Psoas muscle (tissue), 8 donors: ENCODE measurements around the gene RGS17. TPM values are rescaled to one million over a fixed set of nuclear protein-coding genes. Genes with fewer than 3 reads are reported as not detected.

Experiments used
- ATAC-seq, 4 donors: fragments of 200-7000 bp; cut with Tn5 transposase; one replicate each; pipeline ENCODE4 v1.9.1; 2020; ENCODE audit warnings: moderate library complexity in 3 of 4, mild to moderate bottlenecking in 2 of 4
- DNase-seq, 2 donors: peaks; one replicate each; pipeline ENCODE4 v3.0.0-alpha.2; 2020
- H3K27ac ChIP-seq: fragments of 200-600 bp; one replicate; pipeline ENCODE4 v1.8.0; 2022
- H3K27me3 ChIP-seq, 3 donors: fragments of 200-600 bp in 1 of 3; one replicate each; pipeline versions ENCODE4 v1.6.1 to v1.8.0; 2013 to 2022; ENCODE audit warnings: low read length in 2 of 3, mild to moderate bottlenecking in 2 of 3, moderate library complexity in 1 of 3; ENCODE audit not compliant: insufficient read depth in 3 of 3
- H3K36me3 ChIP-seq, 2 donors: fragments of 200-600 bp in 1 of 2; one replicate each; pipeline versions ENCODE4 v1.6.1 to v1.8.0; 2013 to 2022; ENCODE audit warnings: low read depth in 1 of 2, mild to moderate bottlenecking in 1 of 2, moderate library complexity in 1 of 2; ENCODE audit not compliant: insufficient read depth in 1 of 2
- H3K4me1 ChIP-seq: fragments of 200-600 bp; one replicate; pipeline ENCODE4 v1.8.0; 2022
- H3K4me3 ChIP-seq: fragments of 200-600 bp; one replicate; pipeline ENCODE4 v1.8.0; 2022; ENCODE audit warnings: mild to moderate bottlenecking
- H3K9me3 ChIP-seq: fragments of 200-600 bp; one replicate; pipeline ENCODE4 v1.8.0; 2022
- WGBS, 3 donors: extraction: QIAGEN DNeasy Blood & Tissue Kit; methylation state at CpG; one replicate each; pipeline versions ENCODE4 v1.1.6 to v1.1.7; 2013; 5-methylcytosine and 5-hydroxymethylcytosine counted together
- intact Hi-C, 2 donors: fragments of 100-400 bp; cut with DNase I; formaldehyde crosslinking; loops; one replicate each; pipeline versions ENCODE4 v1.11.0 to v1.14.2; 2022
- polyA plus RNA-seq, 3 donors: library from polyadenylated mRNA; stranded (reverse); fragments of 200-250 nt; gene quantifications; one replicate each; pipeline ENCODE4 v1.2.3, GENCODE V29; 2013
- total RNA-seq, 4 donors: library from RNA; stranded (reverse); fragmentation: NEBNext Ultra II Directional in 2 of 4; extraction: Animal tissue kit (Norgen Biotek cat#: 25700) in 2 of 4; gene quantifications; one replicate each; pipeline versions ENCODE4 v1.2.1 to v1.2.4, GENCODE V29; 2021 to 2023
- TF ChIP-seq, protein P1 (sequence below): fragments of 200-600 bp; IDR thresholded peaks from one replicate; pipeline ENCODE4 v1.8.0; 2022; ENCODE audit warnings: antibody characterized with exemption
- donor health status: healthy with polysubstance abuse.
- donor health status: DM: no; HTN: no; CAD: no; lungs with moderate emphysema.
- donor health status: Bipolar disorder and iron deficiency.
- donor health status: healthy.
- donor health status: DM: yes; HTN: yes; CAD: no.
- donor health status: DM: no; HTN: no; CAD: no.
- donor health status: DM: no; HTN: no; CAD: no.
- donor health status: DM: yes; HTN: yes; CAD: no.

RGS17 gene
- total and polyA plus RNA-seq, 7 donors: 0.01 to 0.27 (median 0.15) TPM; not detected in 3

DNA sequence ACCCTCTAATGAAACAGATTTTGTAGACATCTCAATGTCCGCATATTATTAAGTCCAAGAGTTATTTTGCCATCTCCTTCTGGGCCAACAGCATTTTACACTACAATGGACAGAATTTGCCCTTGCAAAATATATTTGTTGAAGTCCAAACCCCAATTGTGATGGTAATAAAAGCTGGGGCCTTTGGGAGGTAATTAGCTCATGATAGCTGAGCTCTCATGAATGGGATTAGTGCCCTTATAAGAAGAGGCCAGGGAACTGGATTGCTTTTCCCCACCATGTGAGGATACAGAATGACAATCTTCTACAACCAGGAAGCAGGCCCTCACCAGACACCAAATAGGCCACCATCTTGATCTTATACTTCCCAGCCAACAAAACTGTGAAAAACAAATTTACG is 83.7 kb downstream of the RGS17 start:
- H3K27ac ChIP-seq: no peak overlapping the region
- no peaks in the 10 kb centered on the region for H3K9me3 ChIP-seq
- WGBS, 3 donors: 74 to 93% (median 92%) methylated on average over 2 of the region's 2 CpGs
- H3K4me1 ChIP-seq: peaks cover 7% of the 10 kb centered on the region
- TF ChIP-seq, protein P1, sequence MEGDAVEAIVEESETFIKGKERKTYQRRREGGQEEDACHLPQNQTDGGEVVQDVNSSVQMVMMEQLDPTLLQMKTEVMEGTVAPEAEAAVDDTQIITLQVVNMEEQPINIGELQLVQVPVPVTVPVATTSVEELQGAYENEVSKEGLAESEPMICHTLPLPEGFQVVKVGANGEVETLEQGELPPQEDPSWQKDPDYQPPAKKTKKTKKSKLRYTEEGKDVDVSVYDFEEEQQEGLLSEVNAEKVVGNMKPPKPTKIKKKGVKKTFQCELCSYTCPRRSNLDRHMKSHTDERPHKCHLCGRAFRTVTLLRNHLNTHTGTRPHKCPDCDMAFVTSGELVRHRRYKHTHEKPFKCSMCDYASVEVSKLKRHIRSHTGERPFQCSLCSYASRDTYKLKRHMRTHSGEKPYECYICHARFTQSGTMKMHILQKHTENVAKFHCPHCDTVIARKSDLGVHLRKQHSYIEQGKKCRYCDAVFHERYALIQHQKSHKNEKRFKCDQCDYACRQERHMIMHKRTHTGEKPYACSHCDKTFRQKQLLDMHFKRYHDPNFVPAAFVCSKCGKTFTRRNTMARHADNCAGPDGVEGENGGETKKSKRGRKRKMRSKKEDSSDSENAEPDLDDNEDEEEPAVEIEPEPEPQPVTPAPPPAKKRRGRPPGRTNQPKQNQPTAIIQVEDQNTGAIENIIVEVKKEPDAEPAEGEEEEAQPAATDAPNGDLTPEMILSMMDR: no peak
- H3K4me3 ChIP-seq: no peak overlapping the region
- intact Hi-C loops: no loop called here
- H3K36me3 ChIP-seq: no peaks in the 10 kb centered on the region
- H3K27me3 ChIP-seq: no peaks in the 10 kb centered on the region
- DNase-seq: no peak
- no peak for ATAC-seq

DNA sequence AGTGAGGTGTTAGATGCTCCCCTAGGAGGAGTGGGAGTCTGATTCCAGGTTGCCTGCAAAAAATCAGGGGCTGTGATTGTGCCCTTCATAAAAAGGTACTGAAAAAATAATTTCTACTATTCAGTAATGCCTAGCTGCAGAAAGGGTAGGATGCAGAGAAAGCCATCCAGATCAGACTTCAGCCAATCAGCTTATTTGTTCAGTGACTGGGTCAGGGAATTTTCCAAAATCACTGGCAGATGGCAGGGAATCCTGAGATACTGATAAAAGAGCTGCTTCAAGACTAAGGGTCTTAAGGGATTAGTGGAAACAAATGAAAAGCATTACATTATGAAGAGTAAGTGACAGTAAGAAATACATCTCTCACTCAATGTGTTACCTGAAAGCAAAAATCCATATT is 85.8 kb downstream of the RGS17 start:
- H3K4me1 ChIP-seq: peaks cover 7% of the 10 kb centered on the region

DNA sequence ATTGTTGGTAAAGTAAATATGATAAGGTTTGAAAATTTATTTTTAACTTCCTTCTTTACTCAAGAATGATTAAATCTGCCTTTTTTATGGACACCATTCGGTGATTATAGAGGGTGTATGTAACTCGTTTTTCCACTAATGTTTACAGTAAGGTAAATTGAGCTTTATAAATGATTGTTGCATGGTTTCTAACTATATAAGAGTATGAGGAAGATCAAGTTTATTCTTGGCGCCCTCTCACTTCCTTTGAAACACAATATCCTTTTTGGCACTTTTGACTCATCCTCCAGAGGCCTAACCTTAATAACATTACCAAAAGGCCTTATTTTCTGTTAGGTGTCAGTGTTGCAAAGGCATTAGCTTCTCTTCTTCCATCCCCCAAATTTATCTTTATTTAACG is 86.8 kb downstream of the RGS17 start:
- Histone ChIP-seq H3K9me3 (no peaks in the 10 kb centered on the region), H3K36me3 (no peaks in the 10 kb centered on the region), H3K4me3 (no peak overlapping the region), H3K4me1 (peaks cover 7% of the 10 kb centered on the region), H3K27me3 (no peaks in the 10 kb centered on the region), H3K27ac (no peak overlapping the region)
- TF ChIP-seq, protein P1: no peak
- no peak for DNase-seq
- peak in 2 of 4 donors; percentile 42 to 57 for ATAC-seq
- 32 to 60% (median 43%) methylated on average over 4 of the region's 4 CpGs for WGBS, 3 donors
- intact Hi-C loops: no loop called here

More for the DNA sequence above, 85.8 kb downstream of the RGS17 start:
- Histone ChIP-seq H3K27ac (no peak overlapping the region), H3K27me3 (no peaks in the 10 kb centered on the region), H3K4me3 (no peak overlapping the region), H3K36me3 (no peaks in the 10 kb centered on the region), H3K9me3 (no peaks in the 10 kb centered on the region)
- intact Hi-C loops: no loop called here
- ATAC-seq: no peak
- TF ChIP-seq, protein P1: no peak
- DNase-seq: no peak

DNA sequence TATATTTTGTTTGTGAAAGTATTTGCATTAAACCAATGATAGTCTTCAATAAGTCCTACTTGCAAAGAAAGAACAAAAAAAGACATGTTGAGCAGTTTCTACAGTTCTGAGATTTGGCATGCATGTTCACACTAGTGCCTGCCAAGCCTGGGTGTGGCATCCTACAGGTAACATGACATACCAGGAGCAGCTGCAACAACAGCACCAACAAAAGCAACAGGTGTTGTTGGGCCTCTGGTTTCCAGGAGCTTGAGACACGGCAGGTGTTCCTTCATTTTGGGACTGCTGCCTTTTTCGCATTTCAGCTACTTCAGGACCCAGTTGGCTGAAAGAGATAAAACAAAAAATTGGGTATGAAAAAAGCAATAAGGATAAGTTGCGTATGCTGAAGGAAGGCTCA is 87.4 kb downstream of the RGS17 start:
- WGBS, 3 donors: 75 to 82% (median 81%) methylated on average over 3 of the region's 3 CpGs
- TF ChIP-seq, protein P1: no peak
- peaks cover 7% of the 10 kb centered on the region for H3K4me1 ChIP-seq
- H3K4me3 ChIP-seq: no peak overlapping the region
- intact Hi-C loops: no loop called here
- no peak for ATAC-seq
- no peak for DNase-seq
- H3K27me3 ChIP-seq: no peaks in the 10 kb centered on the region
- H3K9me3 ChIP-seq: no peaks in the 10 kb centered on the region
- no peaks in the 10 kb centered on the region for H3K36me3 ChIP-seq
- no peak overlapping the region for H3K27ac ChIP-seq

DNA sequence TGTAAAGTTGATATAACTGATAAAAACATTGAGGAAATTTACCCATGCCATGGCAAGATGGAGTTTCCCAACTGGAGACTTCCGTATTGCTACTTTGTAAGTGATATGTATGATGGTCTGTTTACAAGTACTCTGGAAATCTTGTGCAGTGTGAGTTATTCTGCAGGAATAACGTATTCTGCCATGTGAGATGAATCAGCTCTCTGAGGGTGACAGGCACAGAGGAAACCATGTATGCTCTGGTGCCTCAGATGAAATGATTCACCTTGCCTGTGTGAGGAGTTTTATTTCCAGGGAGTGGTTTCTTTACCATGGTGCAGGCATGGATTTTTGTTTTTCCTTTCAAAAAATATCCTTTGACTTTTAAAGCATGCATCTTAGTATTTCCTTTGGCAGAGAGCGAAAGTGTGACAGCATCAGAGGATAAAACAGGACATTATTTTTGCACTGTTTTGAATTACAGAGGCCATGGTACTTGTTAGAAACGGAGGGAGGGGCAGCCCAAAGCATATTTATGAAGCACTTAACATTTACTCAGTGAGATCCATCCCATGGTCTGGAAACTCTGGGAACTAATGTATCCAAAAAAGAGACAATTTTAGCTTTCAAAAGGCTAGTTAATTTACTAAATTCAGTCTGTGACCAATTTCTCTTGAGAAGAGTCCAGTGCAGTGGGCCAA is 92.6 kb downstream of the RGS17 start:
- no peaks in the 10 kb centered on the region for H3K9me3 ChIP-seq
- H3K36me3 ChIP-seq: no peaks in the 10 kb centered on the region
- H3K27me3 ChIP-seq: no peaks in the 10 kb centered on the region
- intact Hi-C loops: loop anchor here in 1 of 2 donors (10.0 kb wide), 1 partner anchor 476 kb away; no protein-coding TSS in a partner anchor
- H3K4me1 ChIP-seq: peaks cover under 1% of the 10 kb centered on the region
- no peak for DNase-seq
- no peak overlapping the region for H3K27ac ChIP-seq
- H3K4me3 ChIP-seq: no peak overlapping the region
- WGBS, 3 donors: 72 to 77% (median 74%) methylated on average over 4 of the region's 4 CpGs
- TF ChIP-seq, protein P1: no peak
- ATAC-seq: no peak
